Left colon (tissue), 2 donors: ENCODE measurements around the gene NCKAP5. TPM values are rescaled to one million over a fixed set of nuclear protein-coding genes. Genes with fewer than 3 reads are reported as not detected.

ENCODE experiments used
- ATAC-seq: fragments of 200-7000 bp; cut with Tn5 transposase; one replicate; pipeline ENCODE4 v1.9.1; 2020; ENCODE audit warnings: mild to moderate bottlenecking, moderate library complexity
- DNase-seq, 2 donors: peaks; one replicate each; pipeline ENCODE4 v3.0.0-alpha.2; 2020
- intact Hi-C, 2 donors: fragments of 100-400 bp; cut with DNase I in 1 of 2; cut with micrococcal nuclease in 1 of 2; formaldehyde crosslinking; loops; one replicate each; pipeline versions ENCODE4 v1.11.2 to v1.14.0; 2022; cut with DNase I, micrococcal nuclease
- total RNA-seq, 2 donors: library from RNA; stranded (reverse); fragmentation: NEBNext Ultra II Directional; extraction: Animal tissue kit (Norgen Biotek cat#: 25700); gene quantifications; one replicate each; pipeline ENCODE4 v1.2.1, GENCODE V29; 2021
- donor health status: DM: no; HTN: no; CAD: no.
- donor health status: DM: yes; HTN: yes; CAD: no.

NCKAP5 gene
- total RNA-seq, 2 donors from 2014 or later, result 2.0 to 5.8 TPM

GRCh38 chr2:133120310-133120709 is 448.0 kb downstream of the NCKAP5 start:
- intact Hi-C loops, result no loop called here
- ATAC-seq (peak; percentile 75), DNase-seq (no peak)

GRCh38 chr2:133110201-133110600 is 458.1 kb downstream of the NCKAP5 start:
- no peak for ATAC-seq
- intact Hi-C loops, result no loop called here
- no peak for DNase-seq

GRCh38 chr2:133109772-133110171 is 458.5 kb downstream of the NCKAP5 start:
- intact Hi-C loops, result no loop called here
- ATAC-seq (no peak), DNase-seq (no peak)

GRCh38 chr2:133107058-133107815 is 461.0 kb downstream of the NCKAP5 start:
- no peak for DNase-seq

GRCh38 chr2:133104871-133105270 is 463.4 kb downstream of the NCKAP5 start:
- DNase-seq, result no peak
- ATAC-seq, result no peak
- intact Hi-C loops, result no loop called here

More at GRCh38 chr2:133107058-133107815, 461.0 kb downstream of the NCKAP5 start:
- no peak for ATAC-seq
- intact Hi-C loops, result no loop called here

GRCh38 chr2:133098787-133099186 is 469.5 kb downstream of the NCKAP5 start:
- ATAC-seq (no peak), DNase-seq (no peak)
- intact Hi-C loops, result no loop called here

GRCh38 chr2:133097666-133098065 is 470.6 kb downstream of the NCKAP5 start:
- no peak for DNase-seq
- intact Hi-C loops, result no loop called here
- no peak for ATAC-seq

- ATAC-seq (no peak), DNase-seq (no peak)
- intact Hi-C loops, result no loop called here
Measured at GRCh38 chr2:133092571-133092970, 475.7 kb downstream of the NCKAP5 start.

- DNase-seq (no peak), ATAC-seq (no peak)
- intact Hi-C loops, result no loop called here
Measured at GRCh38 chr2:133090358-133090757, 477.9 kb downstream of the NCKAP5 start.

- DNase-seq, result no peak
- no peak for ATAC-seq
- intact Hi-C loops, result no loop called here
Measured at GRCh38 chr2:133086176-133086575, 482.1 kb downstream of the NCKAP5 start.

- ATAC-seq (no peak), DNase-seq (no peak)
- intact Hi-C loops, result no loop called here
Measured at GRCh38 chr2:133085646-133086045, 482.6 kb downstream of the NCKAP5 start.

GRCh38 chr2:133082034-133082433 is 486.2 kb downstream of the NCKAP5 start:
- intact Hi-C loops, result no loop called here
- ATAC-seq, result no peak
- DNase-seq, result no peak

GRCh38 chr2:133080822-133081221 is 487.4 kb downstream of the NCKAP5 start:
- ATAC-seq (no peak), DNase-seq (no peak)
- intact Hi-C loops, result no loop called here

GRCh38 chr2:133078667-133079411 is 489.4 kb downstream of the NCKAP5 start:
- intact Hi-C loops, result no loop called here
- DNase-seq (no peak), ATAC-seq (no peak)

- no peak for DNase-seq
- intact Hi-C loops, result no loop called here
- no peak for ATAC-seq
Measured at GRCh38 chr2:133077269-133077822, 490.9 kb downstream of the NCKAP5 start.

- DNase-seq (no peak), ATAC-seq (no peak)
- intact Hi-C loops, result no loop called here
Measured at GRCh38 chr2:133072837-133073694, 495.2 kb downstream of the NCKAP5 start.

- intact Hi-C loops, result no loop called here
- ATAC-seq, result no peak
- DNase-seq, result peak in 1 of 2 donors; percentile 4
Measured at GRCh38 chr2:133063775-133064174, 504.5 kb downstream of the NCKAP5 start.

- intact Hi-C loops, result no loop called here
- DNase-seq (no peak), ATAC-seq (no peak)
Measured at GRCh38 chr2:133062931-133063665, 505.2 kb downstream of the NCKAP5 start.
